Hippocampal formation (tissue), 2 donors: ENCODE results near the gene RNF175.

Experiments
- DNase-seq, 2 donors: peaks; one replicate each; lab custom pipeline; 2025; lab: John Stamatoyannopoulos, UW

RNF175 gene

GRCh38 chr4:153748378-153748777 lies 11.4 kb downstream of the RNF175 start:
- no peak for DNase-seq

- DNase-seq = no peak
Observed at GRCh38 chr4:153747406-153747955, 12.3 kb downstream of the RNF175 start.

- DNase-seq = no peak
Observed at GRCh38 chr4:153745651-153746050, 14.2 kb downstream of the RNF175 start.

- DNase-seq = no peak
Observed at GRCh38 chr4:153741541-153741940, 18.3 kb downstream of the RNF175 start.

- no peak for DNase-seq
Observed at GRCh38 chr4:153735906-153736461, 23.8 kb downstream of the RNF175 start.

- no peak for DNase-seq
Observed at GRCh38 chr4:153733751-153734448, 25.9 kb downstream of the RNF175 start.

GRCh38 chr4:153731239-153731638 lies 28.6 kb downstream of the RNF175 start:
- no peak for DNase-seq

- DNase-seq = no peak
Observed at GRCh38 chr4:153729895-153730294, 29.9 kb downstream of the RNF175 start.

- no peak for DNase-seq
Observed at GRCh38 chr4:153728660-153729059, 31.2 kb downstream of the RNF175 start.

GRCh38 chr4:153728151-153728550 lies 31.7 kb downstream of the RNF175 start:
- no peak for DNase-seq

- DNase-seq = no peak
Observed at GRCh38 chr4:153725831-153726154, 34.0 kb downstream of the RNF175 start.

- no peak for DNase-seq
Observed at GRCh38 chr4:153725136-153725830, 34.5 kb downstream of the RNF175 start.

GRCh38 chr4:153724606-153725005 lies 35.2 kb downstream of the RNF175 start:
- DNase-seq = no peak

- no peak for DNase-seq
Observed at GRCh38 chr4:153722036-153722435, 37.8 kb downstream of the RNF175 start.

- DNase-seq = no peak
Observed at GRCh38 chr4:153713866-153714646, 45.8 kb downstream of the RNF175 start.

- DNase-seq = no peak
Observed at GRCh38 chr4:153710681-153711080, 49.1 kb downstream of the RNF175 start.

- DNase-seq = no peak
Observed at GRCh38 chr4:153706519-153706918, 53.3 kb downstream of the RNF175 start.

- no peak for DNase-seq
Observed at GRCh38 chr4:153705743-153706468, 53.9 kb downstream of the RNF175 start.

GRCh38 chr4:153704522-153704921 lies 55.3 kb downstream of the RNF175 start:
- no peak for DNase-seq

- no peak for DNase-seq
Observed at GRCh38 chr4:153684971-153685371, 74.9 kb downstream of the RNF175 start.

- DNase-seq = peak in 1 of 2 donors; percentile 9
Observed at GRCh38 chr4:153684182-153684970, 75.4 kb downstream of the RNF175 start, which contains the start of gene TLR2. Gene TLR2, plus strand, starts transcription at chr4:153684280. Its CDS starts 18,628 bp downstream, at chr4:153702908.
